ENCODE measurements around the gene MIGA2.

DNA sequence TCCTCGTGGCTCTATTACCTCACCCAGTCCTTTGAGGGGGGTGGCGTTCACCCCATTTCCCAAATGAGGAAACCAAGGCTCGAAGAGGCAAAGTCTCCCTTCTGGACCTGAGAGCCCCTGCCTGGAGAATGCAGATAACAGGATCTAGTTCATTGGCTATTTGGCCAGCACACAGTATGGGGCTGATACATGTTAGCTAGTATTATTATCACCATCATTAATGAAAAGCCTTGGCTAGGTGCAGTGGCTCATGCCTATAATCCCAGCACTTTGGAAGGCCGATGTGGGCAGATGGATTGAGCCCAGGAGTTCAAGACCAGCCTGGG lies 12.6 kb upstream of the MIGA2 start:
- TF ChIP-seq, protein P1, sequence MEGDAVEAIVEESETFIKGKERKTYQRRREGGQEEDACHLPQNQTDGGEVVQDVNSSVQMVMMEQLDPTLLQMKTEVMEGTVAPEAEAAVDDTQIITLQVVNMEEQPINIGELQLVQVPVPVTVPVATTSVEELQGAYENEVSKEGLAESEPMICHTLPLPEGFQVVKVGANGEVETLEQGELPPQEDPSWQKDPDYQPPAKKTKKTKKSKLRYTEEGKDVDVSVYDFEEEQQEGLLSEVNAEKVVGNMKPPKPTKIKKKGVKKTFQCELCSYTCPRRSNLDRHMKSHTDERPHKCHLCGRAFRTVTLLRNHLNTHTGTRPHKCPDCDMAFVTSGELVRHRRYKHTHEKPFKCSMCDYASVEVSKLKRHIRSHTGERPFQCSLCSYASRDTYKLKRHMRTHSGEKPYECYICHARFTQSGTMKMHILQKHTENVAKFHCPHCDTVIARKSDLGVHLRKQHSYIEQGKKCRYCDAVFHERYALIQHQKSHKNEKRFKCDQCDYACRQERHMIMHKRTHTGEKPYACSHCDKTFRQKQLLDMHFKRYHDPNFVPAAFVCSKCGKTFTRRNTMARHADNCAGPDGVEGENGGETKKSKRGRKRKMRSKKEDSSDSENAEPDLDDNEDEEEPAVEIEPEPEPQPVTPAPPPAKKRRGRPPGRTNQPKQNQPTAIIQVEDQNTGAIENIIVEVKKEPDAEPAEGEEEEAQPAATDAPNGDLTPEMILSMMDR (IDR thresholded peaks at IDR 0.05; ENCODE audit: low read length), result no peak
- TF ChIP-seq EZH2 (IDR thresholded peaks at IDR 0.05; ENCODE audit: borderline replicate concordance, low read length), result no peak
